ENCODE data around the gene CEACAM16. TPM values are rescaled to one million over a fixed set of nuclear protein-coding genes. Genes with fewer than 3 reads are reported as not detected.

CEACAM16 gene
- total and polyA plus RNA-seq, 9 of the 15 experiments (the other 6 are each of a cell fraction or from before 2014, with no cell fraction given), result not detected

DNA sequence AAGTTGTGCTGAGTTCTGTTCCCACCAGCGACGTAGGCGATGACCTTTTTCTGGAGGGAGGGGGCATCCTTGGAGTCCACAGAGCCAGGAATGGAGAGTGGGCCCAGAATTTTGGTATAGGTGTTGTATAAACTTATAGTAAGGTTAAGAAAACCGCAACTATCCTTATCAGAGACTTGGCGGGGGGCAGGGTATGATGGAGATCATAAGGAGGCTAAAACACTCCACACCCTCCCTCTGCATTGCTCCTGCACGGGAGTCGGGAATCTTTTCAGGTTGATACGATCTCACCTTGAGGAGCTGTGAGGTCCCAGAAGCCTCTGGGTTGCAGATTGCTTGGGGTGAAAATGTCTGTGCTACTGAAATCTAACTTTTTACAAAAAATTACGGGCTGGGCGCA lies 34.0 kb upstream of the CEACAM16 start:
- Histone ChIP-seq H3K9ac (ENCODE audit: insufficient read depth in 1 of 2, low read depth in 2 of 2, low read length in 2 of 2) (no peak overlapping the region), H3K27ac (ENCODE audit: extremely low read depth, low read depth, low read length) (no peak overlapping the region), H3K79me2 (ENCODE audit: control insufficient read depth, insufficient read depth, low read length) (no peaks in the 10 kb centered on the region), H3K4me3 (no peak overlapping the region), H2AFZ (ENCODE audit: low read depth, low read length) (no peak overlapping the region), H3K27me3 (ENCODE audit: control insufficient read depth in 2 of 2, insufficient read depth in 2 of 2, low read length in 2 of 2) (no peaks in the 10 kb centered on the region), H3K36me3 (ENCODE audit: control insufficient read depth, insufficient read depth, low read length) (peaks cover 8% of the 10 kb centered on the region; the same call in 2 of the 3 replicates), H3K4me2 (ENCODE audit: insufficient read depth, low read length) (no peak overlapping the region), H3K9me3 (replicated peaks; ENCODE audit: control insufficient read depth, insufficient read depth, low read depth, low read length) (no peaks in the 10 kb centered on the region), H3K4me1 (replicated peaks in 1 of 2; ENCODE audit: control insufficient read depth in 2 of 2, insufficient read depth in 2 of 2, low read length in 2 of 2) (peaks cover 0 to 5% of the 10 kb centered on the region in 2 experiments; a peak in 4 of 5 replicates), H3K9me1 (ENCODE audit: control insufficient read depth, insufficient read depth, low read length) (no peaks in the 10 kb centered on the region), H4K20me1 (replicated peaks; ENCODE audit: control insufficient read depth, insufficient read depth, low read length) (no peaks in the 10 kb centered on the region)
- intact Hi-C loops (cut with micrococcal nuclease), result no loop called here
- CTCF ChIA-PET (ENCODE audit: low intra/inter-chr PET ratio), result no interaction called here
- POLR2A ChIA-PET, result interaction anchor here (0.6 kb wide), 1 partner anchor 280 kb away, joined by 3 read pairs; no protein-coding TSS in a partner anchor
- DNase-seq (ENCODE audit: extremely low read depth in 1 of 4, low spot score in 3 of 4) (no peak), ATAC-seq (no peak), FAIRE-seq (no peak)
- TF ChIP-seq, protein P1, sequence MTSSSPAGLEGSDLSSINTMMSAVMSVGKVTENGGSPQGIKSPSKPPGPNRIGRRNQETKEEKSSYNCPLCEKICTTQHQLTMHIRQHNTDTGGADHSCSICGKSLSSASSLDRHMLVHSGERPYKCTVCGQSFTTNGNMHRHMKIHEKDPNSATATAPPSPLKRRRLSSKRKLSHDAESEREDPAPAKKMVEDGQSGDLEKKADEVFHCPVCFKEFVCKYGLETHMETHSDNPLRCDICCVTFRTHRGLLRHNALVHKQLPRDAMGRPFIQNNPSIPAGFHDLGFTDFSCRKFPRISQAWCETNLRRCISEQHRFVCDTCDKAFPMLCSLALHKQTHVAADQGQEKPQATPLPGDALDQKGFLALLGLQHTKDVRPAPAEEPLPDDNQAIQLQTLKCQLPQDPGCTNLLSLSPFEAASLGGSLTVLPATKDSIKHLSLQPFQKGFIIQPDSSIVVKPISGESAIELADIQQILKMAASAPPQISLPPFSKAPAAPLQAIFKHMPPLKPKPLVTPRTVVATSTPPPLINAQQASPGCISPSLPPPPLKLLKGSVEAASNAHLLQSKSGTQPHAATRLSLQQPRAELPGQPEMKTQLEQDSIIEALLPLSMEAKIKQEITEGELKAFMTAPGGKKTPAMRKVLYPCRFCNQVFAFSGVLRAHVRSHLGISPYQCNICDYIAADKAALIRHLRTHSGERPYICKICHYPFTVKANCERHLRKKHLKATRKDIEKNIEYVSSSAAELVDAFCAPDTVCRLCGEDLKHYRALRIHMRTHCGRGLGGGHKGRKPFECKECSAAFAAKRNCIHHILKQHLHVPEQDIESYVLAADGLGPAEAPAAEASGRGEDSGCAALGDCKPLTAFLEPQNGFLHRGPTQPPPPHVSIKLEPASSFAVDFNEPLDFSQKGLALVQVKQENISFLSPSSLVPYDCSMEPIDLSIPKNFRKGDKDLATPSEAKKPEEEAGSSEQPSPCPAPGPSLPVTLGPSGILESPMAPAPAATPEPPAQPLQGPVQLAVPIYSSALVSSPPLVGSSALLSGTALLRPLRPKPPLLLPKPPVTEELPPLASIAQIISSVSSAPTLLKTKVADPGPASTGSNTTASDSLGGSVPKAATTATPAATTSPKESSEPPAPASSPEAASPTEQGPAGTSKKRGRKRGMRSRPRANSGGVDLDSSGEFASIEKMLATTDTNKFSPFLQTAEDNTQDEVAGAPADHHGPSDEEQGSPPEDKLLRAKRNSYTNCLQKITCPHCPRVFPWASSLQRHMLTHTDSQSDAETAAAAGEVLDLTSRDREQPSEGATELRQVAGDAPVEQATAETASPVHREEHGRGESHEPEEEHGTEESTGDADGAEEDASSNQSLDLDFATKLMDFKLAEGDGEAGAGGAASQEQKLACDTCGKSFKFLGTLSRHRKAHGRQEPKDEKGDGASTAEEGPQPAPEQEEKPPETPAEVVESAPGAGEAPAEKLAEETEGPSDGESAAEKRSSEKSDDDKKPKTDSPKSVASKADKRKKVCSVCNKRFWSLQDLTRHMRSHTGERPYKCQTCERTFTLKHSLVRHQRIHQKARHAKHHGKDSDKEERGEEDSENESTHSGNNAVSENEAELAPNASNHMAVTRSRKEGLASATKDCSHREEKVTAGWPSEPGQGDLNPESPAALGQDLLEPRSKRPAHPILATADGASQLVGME (CRISPR knock-in tag; IDR thresholded peaks at IDR 0.05), result no peak
- TF ChIP-seq ZNF133 (CRISPR knock-in tag; IDR thresholded peaks at IDR 0.05) (no peak), HMGN3 (IDR thresholded peaks at IDR 0.05; ENCODE audit: borderline replicate concordance, extremely low read depth, insufficient read length, low read depth, low read length) (no peak), HOXB6 (CRISPR knock-in tag; IDR thresholded peaks at IDR 0.05; ENCODE audit: borderline replicate concordance) (no peak), ZNF75A (CRISPR knock-in tag; IDR thresholded peaks at IDR 0.05) (no peak), ETV1 (tag; conservative IDR thresholded peaks at IDR 0.05; ENCODE audit: low read depth) (no peak), KAT2B (IDR thresholded peaks at IDR 0.05; ENCODE audit: low read depth, low read length) (no peak), ZFP36 (IDR thresholded peaks at IDR 0.05; ENCODE audit: low read depth, low read length, partially characterized antibody) (no peak), PCBP2 (IDR thresholded peaks at IDR 0.05; ENCODE audit: low read depth, low read length, poor library complexity, severe bottlenecking) (no peak)
- BruUV-seq (replicated peaks), result no TSS peak
- in situ Hi-C loops (cut with MboI), result no loop called here
- WGBS (ENCODE audit: insufficient coverage, low coverage, missing lambda C conversion rate), result 65% methylated on average over 10 of the region's 10 CpGs
